Thymus (tissue), 11 donors: ENCODE results near the gene GFOD2. TPM values are rescaled to one million over a fixed set of nuclear protein-coding genes. Genes with fewer than 3 reads are reported as not detected.
A peak's percentile ranks its signal among the peaks of the same experiment; 100 is the strongest.

Experiments
- DNase-seq, 9 donors: peaks; one replicate each; pipeline ENCODE4 v3.0.0-alpha.2; 2013; ENCODE audit warnings: low spot score in 9 of 9, low read depth in 6 of 9, missing footprints in 1 of 9
- H3K27ac ChIP-seq, 2 donors: one replicate each; pipeline ENCODE4 v1.5.1; 2013; ENCODE audit warnings: control low read depth in 1 of 2, low read depth in 1 of 2, low read length in 1 of 2, mild to moderate bottlenecking in 1 of 2, moderate library complexity in 1 of 2
- H3K27me3 ChIP-seq, 2 donors: one replicate each; pipeline ENCODE4 v1.5.1; 2013; ENCODE audit warnings: low read length in 1 of 2; ENCODE audit not compliant: control insufficient read depth in 2 of 2, insufficient read depth in 1 of 2
- H3K36me3 ChIP-seq, 2 donors: one replicate each; pipeline ENCODE4 v1.5.1; 2013; ENCODE audit warnings: low read length in 1 of 2, mild to moderate bottlenecking in 1 of 2, moderate library complexity in 1 of 2; ENCODE audit not compliant: control insufficient read depth in 2 of 2, insufficient read depth in 2 of 2
- H3K4me1 ChIP-seq, 2 donors: one replicate each; pipeline ENCODE4 v1.5.1; 2013; ENCODE audit warnings: low read length in 2 of 2; ENCODE audit not compliant: control insufficient read depth in 2 of 2, insufficient read depth in 2 of 2
- H3K4me3 ChIP-seq, 2 donors: one replicate each; pipeline ENCODE4 v1.5.1; 2013; ENCODE audit warnings: low read length in 2 of 2, control low read depth in 1 of 2, mild to moderate bottlenecking in 1 of 2
- H3K9me3 ChIP-seq, 2 donors: one replicate each; pipeline ENCODE4 v1.5.1; 2013; ENCODE audit warnings: low read length in 1 of 2, mild to moderate bottlenecking in 1 of 2; ENCODE audit not compliant: control insufficient read depth in 2 of 2, insufficient read depth in 1 of 2
- WGBS: extraction: QIAGEN DNeasy Blood & Tissue Kit; methylation state at CpG from one replicate; pipeline ENCODE4 v1.1.7; 2013; 5-methylcytosine and 5-hydroxymethylcytosine counted together
- polyA plus RNA-seq: library from polyadenylated mRNA; stranded (reverse); fragments of 200-250 nt; gene quantifications from one replicate; pipeline ENCODE4 v1.2.3, GENCODE V29; 2013
- total RNA-seq: library from RNA; stranded (reverse); fragments of 120-200 nt; gene quantifications from one replicate; pipeline ENCODE4 v1.2.4, GENCODE V29; 2013
- donor health status: healthy.

GFOD2 gene
- total and polyA plus RNA-seq, 2 donors: 10.2 to 11.3 TPM

DNA sequence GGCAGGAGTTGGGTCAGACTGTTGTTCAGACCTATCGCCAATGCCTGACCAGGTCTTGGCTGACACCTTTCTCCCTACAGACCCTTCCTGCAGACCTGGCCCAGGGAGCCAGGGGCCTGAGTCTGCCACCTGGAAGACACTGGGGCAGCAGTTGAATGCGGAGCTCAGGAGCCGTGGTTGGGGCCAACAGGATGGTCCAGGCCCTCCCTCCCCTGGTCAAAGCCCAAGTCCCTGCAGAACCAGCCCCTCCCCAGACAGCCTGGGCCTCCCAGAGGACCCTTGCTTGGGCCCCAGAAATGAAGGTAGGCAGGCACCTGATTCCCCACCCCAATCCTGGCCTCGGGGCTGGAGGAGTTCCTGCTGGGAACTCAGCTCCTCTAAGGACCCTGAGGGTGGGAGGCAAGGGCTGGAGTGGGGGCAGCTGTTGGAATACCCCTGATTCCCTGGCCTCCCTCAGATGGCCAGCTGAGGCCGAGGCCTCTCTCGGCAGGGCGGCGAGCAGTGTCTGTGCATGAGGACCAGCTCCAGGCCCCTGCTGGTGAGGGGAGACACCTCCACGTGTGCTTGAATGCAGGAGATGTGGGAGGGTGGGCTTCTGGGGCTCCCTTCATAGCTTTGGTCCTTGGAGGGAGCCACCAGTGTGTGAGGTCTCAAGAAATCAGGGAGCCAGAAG lies 62.6 kb downstream of the GFOD2 start:
- DNase-seq: no peak
- Histone ChIP-seq H3K9me3 (no peaks in the 10 kb centered on the region), H3K27ac (no peak overlapping the region), H3K4me3 (no peak overlapping the region), H3K4me1 (peaks cover 13 to 28% of the 10 kb centered on the region in 2 donors), H3K36me3 (peaks cover 56 to 70% of the 10 kb centered on the region in 2 donors), H3K27me3 (peaks cover 0 to 14% of the 10 kb centered on the region in 2 donors)
- 96% methylated on average over 9 of the region's 9 CpGs for WGBS

DNA sequence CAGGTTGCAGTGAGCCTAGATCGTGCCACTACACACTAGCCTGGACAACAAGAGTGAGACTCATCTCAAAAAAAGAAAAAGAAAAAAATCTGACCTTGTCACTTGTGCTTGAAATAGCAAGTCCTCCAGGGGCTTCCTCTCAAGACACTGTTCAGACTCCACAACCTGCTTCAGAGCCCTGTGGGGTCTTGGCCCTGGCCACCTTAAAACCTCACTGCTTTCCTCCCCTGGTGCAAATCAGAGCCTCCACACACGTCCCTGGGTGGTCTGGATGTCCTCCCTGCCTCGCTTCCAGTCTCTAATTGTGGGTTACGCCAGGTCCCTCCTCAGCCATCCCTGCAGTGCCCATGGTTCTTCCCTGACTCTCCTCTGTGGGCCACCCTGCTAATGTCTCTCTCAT lies 63.8 kb downstream of the GFOD2 start:
- H3K4me3 ChIP-seq: no peak overlapping the region

DNA sequence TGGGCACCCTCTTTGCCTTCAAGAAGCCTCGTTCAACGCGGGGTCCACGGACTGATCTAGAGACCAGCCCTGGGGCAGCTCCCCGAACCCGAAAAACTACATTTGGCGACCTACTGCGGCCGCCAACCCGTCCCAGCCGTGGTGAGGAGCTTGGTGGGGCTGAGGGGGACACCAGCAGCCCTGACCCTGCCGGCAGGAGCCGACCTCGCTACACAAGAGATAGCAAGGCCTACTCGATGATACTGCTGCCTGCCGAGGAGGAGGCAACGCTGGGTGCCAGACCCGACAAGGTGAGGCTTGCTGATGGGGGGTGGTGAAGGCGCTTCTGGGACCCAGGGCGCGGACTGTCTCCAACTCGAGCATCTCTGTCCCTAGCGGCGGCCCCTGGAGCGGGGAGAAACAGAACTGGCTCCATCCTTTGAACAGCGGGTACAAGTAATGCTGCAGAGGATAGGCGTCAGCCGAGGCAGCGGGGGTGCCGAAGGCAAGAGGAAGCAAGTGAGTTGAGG lies 64.7 kb downstream of the GFOD2 start:
- peaks cover 7 to 15% of the 10 kb centered on the region in 2 donors for H3K4me1 ChIP-seq
- H3K4me3 ChIP-seq: no peak overlapping the region
- WGBS: 96% methylated on average over 30 of the region's 30 CpGs
- no peak overlapping the region for H3K27ac ChIP-seq
- no peak for DNase-seq
- H3K27me3 ChIP-seq: peaks cover 0 to 18% of the 10 kb centered on the region in 2 donors
- peaks cover 76 to 90% of the 10 kb centered on the region in 2 donors for H3K36me3 ChIP-seq
- no peaks in the 10 kb centered on the region for H3K9me3 ChIP-seq

More for the DNA sequence above, 63.8 kb downstream of the GFOD2 start:
- no peak overlapping the region for H3K27ac ChIP-seq
- peaks cover 8 to 19% of the 10 kb centered on the region in 2 donors for H3K4me1 ChIP-seq
- no peaks in the 10 kb centered on the region for H3K9me3 ChIP-seq
- no peak for DNase-seq
- H3K36me3 ChIP-seq: peaks cover 67 to 81% of the 10 kb centered on the region in 2 donors
- H3K27me3 ChIP-seq: peaks cover 0 to 12% of the 10 kb centered on the region in 2 donors
- 92% methylated on average over 4 of the region's 4 CpGs for WGBS

DNA sequence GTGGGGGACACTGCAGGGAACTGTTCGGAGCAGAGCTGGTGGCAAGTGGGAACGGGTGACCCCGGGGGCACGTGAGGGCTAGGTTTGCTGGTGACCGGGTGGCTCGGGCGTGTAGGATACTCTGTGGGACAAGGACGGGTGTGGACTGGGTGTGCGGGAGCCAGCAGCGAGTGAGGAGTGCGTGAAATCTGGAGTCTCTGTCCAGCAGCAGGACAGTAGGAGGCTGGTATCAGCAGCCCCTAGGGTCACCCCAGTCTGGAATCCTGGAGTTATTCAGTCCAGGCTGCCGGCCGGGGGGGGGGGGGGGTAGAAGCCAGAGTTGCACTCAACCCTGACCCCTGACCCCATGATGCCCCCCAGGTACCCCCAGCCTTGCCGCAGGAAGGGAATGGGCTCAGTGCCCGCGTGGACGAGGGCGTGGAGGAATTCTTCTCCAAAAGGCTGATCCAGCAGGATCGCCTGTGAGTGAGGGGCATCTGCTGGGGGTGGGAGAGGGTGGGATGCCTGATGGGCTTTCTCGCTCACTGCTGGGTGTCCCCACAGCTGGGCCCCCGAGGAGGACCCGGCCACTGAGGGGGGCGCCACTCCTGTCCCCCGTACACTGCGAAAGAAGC lies 65.2 kb downstream of the GFOD2 start:
- H3K4me1 ChIP-seq: peaks cover 2 to 9% of the 10 kb centered on the region in 2 donors
- 91% methylated on average over 25 of the region's 25 CpGs for WGBS
- no peak overlapping the region for H3K27ac ChIP-seq
- peaks cover 82 to 96% of the 10 kb centered on the region in 2 donors for H3K36me3 ChIP-seq
- no peak overlapping the region for H3K4me3 ChIP-seq
- H3K9me3 ChIP-seq: no peaks in the 10 kb centered on the region
- DNase-seq: no peak
- H3K27me3 ChIP-seq: peaks cover 0 to 23% of the 10 kb centered on the region in 2 donors

DNA sequence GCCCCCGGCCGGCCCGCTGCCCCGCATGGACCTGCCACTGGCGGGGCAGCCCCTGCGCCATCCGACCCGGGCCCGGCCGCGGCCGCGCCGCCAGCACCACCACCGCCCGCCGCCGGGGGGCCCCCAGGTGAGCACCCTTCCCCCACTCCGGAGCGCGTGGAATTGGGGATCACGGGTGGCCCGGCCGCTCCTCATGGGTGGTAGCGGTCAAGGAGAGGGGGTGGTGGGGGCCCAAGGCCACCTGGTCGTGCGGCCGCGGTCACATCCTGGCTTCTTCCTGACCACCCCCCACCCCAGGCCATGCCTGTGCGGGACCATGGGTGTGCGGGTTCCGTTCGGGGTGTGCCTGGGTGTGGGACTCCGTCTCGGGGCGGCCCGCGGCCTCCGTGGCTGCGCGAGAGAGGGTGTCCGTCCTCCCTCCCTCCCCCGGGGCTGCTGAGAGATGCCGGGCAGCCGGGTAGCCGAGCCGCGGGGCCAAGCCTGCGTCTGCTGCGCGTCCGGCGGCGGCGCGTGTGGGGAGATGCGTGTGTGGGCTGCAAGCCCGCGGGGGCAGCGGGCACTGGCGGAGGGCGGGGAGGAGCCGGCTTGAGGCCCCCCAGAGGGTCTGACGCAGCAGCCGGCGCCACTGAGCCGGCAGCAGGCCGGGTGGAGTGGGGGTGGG lies 65.9 kb downstream of the GFOD2 start:
- Histone ChIP-seq H3K27ac (no peak overlapping the region), H3K4me3 (no peak overlapping the region), H3K9me3 (no peaks in the 10 kb centered on the region), H3K36me3 (peaks cover 83 to 99% of the 10 kb centered on the region in 2 donors), H3K4me1 (peaks cover 0 to 6% of the 10 kb centered on the region in 2 donors), H3K27me3 (peaks cover 0 to 28% of the 10 kb centered on the region in 2 donors)
- 96% methylated on average over 68 of the region's 68 CpGs for WGBS
- no peak for DNase-seq

DNA sequence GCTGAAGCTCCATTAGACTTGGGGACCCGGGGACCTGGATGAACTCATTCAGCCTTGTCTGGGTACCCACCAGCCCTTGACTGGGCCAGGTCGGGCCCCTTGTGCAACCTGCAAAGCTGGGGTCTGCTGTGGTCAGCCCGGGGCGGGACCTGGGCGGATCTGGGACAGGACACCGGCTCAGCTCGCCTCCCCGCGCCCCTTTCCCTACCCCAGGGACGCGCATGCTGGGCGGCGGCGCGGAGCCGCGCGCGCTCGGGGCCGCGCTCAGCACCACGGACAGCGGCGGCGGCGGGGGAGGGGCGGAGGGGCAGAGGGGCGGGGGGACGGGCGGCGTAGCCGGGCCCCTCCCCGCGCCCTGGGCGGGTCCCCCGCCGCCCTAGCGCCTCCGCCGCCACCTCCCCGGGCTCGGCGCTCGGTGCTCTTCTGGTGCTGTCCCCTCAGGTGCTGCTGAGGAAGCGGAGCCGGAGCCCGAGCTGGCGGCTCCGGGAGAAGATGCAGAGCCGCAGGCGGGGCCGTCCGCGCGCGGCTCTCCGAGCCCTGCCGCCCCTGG lies 66.5 kb downstream of the GFOD2 start:
- peaks cover 80 to 99% of the 10 kb centered on the region in 2 donors for H3K36me3 ChIP-seq
- no peak overlapping the region for H3K27ac ChIP-seq
- peaks cover 0 to 28% of the 10 kb centered on the region in 2 donors for H3K27me3 ChIP-seq
- no peak overlapping the region for H3K4me3 ChIP-seq
- DNase-seq: peak in 1 of 9 donors; percentile 27
- H3K4me1 ChIP-seq: peaks cover 0 to 6% of the 10 kb centered on the region in 2 donors
- 91% methylated on average over 59 of the region's 59 CpGs for WGBS
- H3K9me3 ChIP-seq: no peaks in the 10 kb centered on the region

DNA sequence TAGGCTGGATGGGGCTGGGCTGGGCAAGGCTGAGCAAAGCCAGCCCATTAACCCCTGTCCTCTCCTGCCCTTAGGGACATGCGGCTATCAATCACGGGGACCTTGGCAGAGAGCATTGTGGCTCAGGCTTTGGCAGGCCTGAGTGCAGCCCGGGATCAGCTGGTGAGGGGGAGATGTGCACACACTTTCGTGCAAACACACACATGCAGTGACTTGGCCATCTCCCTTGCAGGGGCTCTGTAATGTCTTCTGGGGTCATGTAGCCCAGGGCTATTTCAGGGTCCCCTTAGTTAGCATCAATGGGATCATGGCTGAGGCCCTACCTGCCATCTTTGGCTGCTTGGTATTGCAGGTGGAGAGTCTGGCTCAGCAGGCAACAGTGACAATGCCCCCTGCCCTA lies 67.3 kb downstream of the GFOD2 start:
- no peak for DNase-seq
- 96% methylated on average over 4 of the region's 4 CpGs for whole genome bisulfite sequencing

DNA sequence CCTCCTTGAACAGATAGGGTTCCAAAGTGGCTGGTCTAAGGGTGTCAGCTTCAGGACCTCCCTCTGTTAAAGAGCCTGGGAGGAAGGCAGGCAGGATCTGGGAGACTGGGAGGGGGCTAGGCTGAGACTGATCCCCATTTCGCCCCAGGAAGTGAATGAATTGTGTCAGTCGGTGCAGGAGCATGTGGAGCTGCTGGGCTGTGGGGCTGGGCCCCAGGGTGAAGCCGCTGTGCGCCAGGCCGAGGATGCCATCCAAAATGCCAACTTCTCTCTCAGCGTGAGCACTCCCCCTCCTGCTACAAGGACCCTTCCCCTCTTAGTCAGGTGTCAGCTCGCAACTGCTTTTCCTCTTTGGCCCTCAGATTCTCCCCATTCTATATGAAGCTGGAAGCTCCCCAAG lies 68.1 kb downstream of the GFOD2 start:
- Histone ChIP-seq H3K27ac (no peak overlapping the region), H3K9me3 (no peaks in the 10 kb centered on the region), H3K4me1 (peaks cover 0 to 13% of the 10 kb centered on the region in 2 donors), H3K27me3 (peaks cover 0 to 32% of the 10 kb centered on the region in 2 donors), H3K4me3 (no peak overlapping the region), H3K36me3 (peaks cover 79 to 95% of the 10 kb centered on the region in 2 donors)
- DNase-seq: no peak
- 95% methylated on average over 7 of the region's 7 CpGs for WGBS

More for the DNA sequence above, 67.3 kb downstream of the GFOD2 start:
- H3K4me3 ChIP-seq: no peak overlapping the region
- H3K36me3 ChIP-seq: peaks cover 79 to 99% of the 10 kb centered on the region in 2 donors
- peaks cover 0 to 32% of the 10 kb centered on the region in 2 donors for H3K27me3 ChIP-seq
- no peak overlapping the region for H3K27ac ChIP-seq
- H3K9me3 ChIP-seq: no peaks in the 10 kb centered on the region
- H3K4me1 ChIP-seq: peaks cover 0 to 6% of the 10 kb centered on the region in 2 donors
